Measurements from ENCODE around the gene SHPK.

- TF ChIP-seq CTCF (IDR thresholded peaks at IDR 0.05; ENCODE audit: low read length): no peak
- TF ChIP-seq EZH2 (IDR thresholded peaks at IDR 0.05; ENCODE audit: borderline replicate concordance, low read length): no peak
Measured at GRCh38 chr17:3600529-3601205, 35.4 kb downstream of the SHPK start.

Data from OCI-LY1 (cell line).